ENCODE results near the gene HECTD4. TPM values are rescaled to one million over a fixed set of nuclear protein-coding genes. Genes with fewer than 3 reads are reported as not detected.

The HECTD4 gene
- total RNA-seq, 1 experiment from 2014 or later: 54.5 TPM

DNA sequence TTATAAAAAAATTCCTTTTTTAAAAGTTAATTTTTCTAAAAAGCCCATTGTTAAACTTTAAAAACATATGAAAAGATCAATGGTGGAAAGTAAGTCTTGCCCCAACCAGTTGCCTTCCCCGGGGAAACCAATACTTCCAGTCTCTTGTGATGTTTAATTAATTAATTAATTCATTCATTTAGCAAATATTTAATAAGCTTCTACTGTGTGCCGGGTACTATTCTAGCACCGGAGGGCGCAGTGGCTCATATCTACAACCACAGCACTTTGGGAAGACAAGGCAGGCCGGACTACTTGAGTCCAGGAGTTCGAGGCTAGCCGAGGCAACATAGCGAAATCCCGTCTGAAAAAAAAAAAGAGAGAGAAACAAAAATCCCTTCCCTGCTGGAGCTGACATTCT lies 87.4 kb downstream of the HECTD4 start:
- Mint-ChIP-seq H3K4me3 (ENCODE audit: unreplicated experiment) (no peak overlapping the region), H3K36me3 (ENCODE audit: insufficient read depth, unreplicated experiment) (peaks cover 13% of the 10 kb centered on the region), H3K4me1 (ENCODE audit: low read depth, unreplicated experiment) (no peaks in the 10 kb centered on the region), H3K9me3 (ENCODE audit: unreplicated experiment) (no peaks in the 10 kb centered on the region), H3K27me3 (ENCODE audit: insufficient read depth, unreplicated experiment) (no peaks in the 10 kb centered on the region), H3K27ac (ENCODE audit: unreplicated experiment) (no peak overlapping the region)
- intact Hi-C loops (cut with micrococcal nuclease; ENCODE audit: unreplicated experiment): loop anchor here (10.0 kb wide), 1 partner anchor 90 kb away; the partner anchor contains the start of gene HECTD4
- BruUV-seq (replicated peaks): no TSS peak
- POLR2A ChIA-PET: interaction anchor here (0.9 kb wide), 1 partner anchor 389 kb away, joined by 3 read pairs; no protein-coding TSS in a partner anchor
- DNase-seq: peak in 1 of 2 experiments; percentile 22
- TF ChIP-seq, protein P1, sequence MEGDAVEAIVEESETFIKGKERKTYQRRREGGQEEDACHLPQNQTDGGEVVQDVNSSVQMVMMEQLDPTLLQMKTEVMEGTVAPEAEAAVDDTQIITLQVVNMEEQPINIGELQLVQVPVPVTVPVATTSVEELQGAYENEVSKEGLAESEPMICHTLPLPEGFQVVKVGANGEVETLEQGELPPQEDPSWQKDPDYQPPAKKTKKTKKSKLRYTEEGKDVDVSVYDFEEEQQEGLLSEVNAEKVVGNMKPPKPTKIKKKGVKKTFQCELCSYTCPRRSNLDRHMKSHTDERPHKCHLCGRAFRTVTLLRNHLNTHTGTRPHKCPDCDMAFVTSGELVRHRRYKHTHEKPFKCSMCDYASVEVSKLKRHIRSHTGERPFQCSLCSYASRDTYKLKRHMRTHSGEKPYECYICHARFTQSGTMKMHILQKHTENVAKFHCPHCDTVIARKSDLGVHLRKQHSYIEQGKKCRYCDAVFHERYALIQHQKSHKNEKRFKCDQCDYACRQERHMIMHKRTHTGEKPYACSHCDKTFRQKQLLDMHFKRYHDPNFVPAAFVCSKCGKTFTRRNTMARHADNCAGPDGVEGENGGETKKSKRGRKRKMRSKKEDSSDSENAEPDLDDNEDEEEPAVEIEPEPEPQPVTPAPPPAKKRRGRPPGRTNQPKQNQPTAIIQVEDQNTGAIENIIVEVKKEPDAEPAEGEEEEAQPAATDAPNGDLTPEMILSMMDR (IDR thresholded peaks at IDR 0.05; ENCODE audit: insufficient read depth in 1 of 2, low read depth in 1 of 2, low read length in 1 of 2, severe bottlenecking in 1 of 2, unreplicated experiment in 1 of 2): no peak
- CTCF ChIA-PET: no interaction called here
- Histone ChIP-seq H3K4me1 (no peaks in the 10 kb centered on the region), H3K27me3 (replicated peaks; ENCODE audit: control insufficient read depth, insufficient read depth, low read length) (no peaks in the 10 kb centered on the region), H3K9me3 (0 out of 2 replicates have a peak, but pooled peaks cover 2% of the 10 kb centered on the region), H3K4me3 (ENCODE audit: low read depth, low read length) (no peak overlapping the region), H3K36me3 (ENCODE audit: control insufficient read depth, insufficient read depth, low read length) (no peaks in the 10 kb centered on the region)

DNA sequence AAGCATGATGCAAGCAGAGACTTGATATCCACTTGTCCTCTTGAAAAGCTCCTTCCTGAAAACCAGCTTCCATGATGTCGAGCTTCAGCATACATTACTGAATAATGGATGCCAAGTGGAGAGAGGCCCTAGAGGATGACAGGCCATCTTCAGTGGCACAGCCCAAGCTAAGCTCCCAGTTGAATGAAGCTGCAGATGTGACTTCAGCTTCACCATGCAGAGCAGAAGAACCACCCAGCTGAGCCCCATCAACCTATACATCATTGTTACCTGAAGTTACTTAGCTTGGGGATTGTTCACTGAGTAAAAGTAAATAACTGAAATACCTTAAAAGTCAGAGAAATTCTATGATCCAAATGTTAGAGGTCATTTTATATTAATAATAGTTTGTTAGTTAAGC lies 93.6 kb downstream of the HECTD4 start:
- POLR2A ChIA-PET: no interaction called here
- DNase-seq: no peak
- H3K27me3 ChIP-seq (replicated peaks; ENCODE audit: control insufficient read depth, insufficient read depth, low read length): no peaks in the 10 kb centered on the region
- no peaks in the 10 kb centered on the region for H3K4me1 ChIP-seq
- H3K9me3 Mint-ChIP-seq (ENCODE audit: unreplicated experiment): no peaks in the 10 kb centered on the region
- peaks cover 3% of the 10 kb centered on the region for H3K36me3 ChIP-seq (ENCODE audit: control insufficient read depth, insufficient read depth, low read length)
- no peak overlapping the region for H3K4me3 Mint-ChIP-seq (ENCODE audit: unreplicated experiment)
- TF ChIP-seq, protein P1 (IDR thresholded peaks at IDR 0.05; ENCODE audit: insufficient read depth in 1 of 2, low read depth in 1 of 2, low read length in 1 of 2, severe bottlenecking in 1 of 2, unreplicated experiment in 1 of 2): no peak
- CTCF ChIA-PET: no interaction called here
- no peaks in the 10 kb centered on the region for H3K27me3 Mint-ChIP-seq (ENCODE audit: insufficient read depth, unreplicated experiment)
- peaks cover 21% of the 10 kb centered on the region for H3K36me3 Mint-ChIP-seq (ENCODE audit: insufficient read depth, unreplicated experiment)
- intact Hi-C loops (cut with micrococcal nuclease; ENCODE audit: unreplicated experiment): no loop called here
- H3K4me1 Mint-ChIP-seq (ENCODE audit: low read depth, unreplicated experiment): no peaks in the 10 kb centered on the region
- H3K4me3 ChIP-seq (ENCODE audit: low read depth, low read length): no peak overlapping the region
- BruUV-seq (replicated peaks): no TSS peak
- H3K9me3 ChIP-seq: peaks cover 14% of the 10 kb centered on the region
- H3K27ac Mint-ChIP-seq (ENCODE audit: unreplicated experiment): no peak overlapping the region

DNA sequence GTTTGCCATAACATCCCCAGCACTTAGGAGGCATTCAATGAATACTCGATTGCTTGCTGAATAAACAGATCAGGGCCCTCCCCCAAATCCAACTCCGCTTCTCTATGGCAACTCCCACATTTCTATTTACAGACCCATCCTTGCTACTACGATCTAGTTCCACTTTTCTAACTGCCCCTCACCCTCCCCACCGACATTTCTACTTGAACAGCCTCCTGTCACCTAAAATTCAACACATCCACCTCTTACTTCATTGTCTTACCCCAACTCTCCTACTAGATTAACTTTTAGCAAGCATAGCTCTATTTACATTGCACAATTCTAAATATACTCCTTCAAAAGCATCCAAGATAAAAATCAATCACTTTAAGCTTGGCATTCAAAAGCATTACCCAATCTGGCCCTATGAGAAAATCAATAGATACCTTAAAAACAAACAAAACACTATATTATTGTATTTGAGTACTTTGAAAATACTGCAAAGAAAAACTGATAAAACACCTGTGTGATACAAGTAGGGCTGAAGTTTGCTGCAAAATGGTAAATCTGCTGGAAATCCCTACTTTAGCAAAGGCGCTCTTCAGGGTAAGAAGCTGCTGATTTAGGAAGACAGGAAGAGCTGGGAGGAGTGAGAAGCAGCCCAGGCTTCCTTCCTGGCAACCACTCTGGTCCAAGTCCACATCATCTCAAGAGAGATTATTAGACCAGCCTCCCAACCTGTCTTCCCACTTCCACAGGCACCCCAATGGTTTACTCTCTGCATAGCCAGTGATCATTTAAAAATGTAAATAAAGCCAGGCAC lies 96.4 kb downstream of the HECTD4 start:
- no peaks in the 10 kb centered on the region for H3K27me3 ChIP-seq (replicated peaks; ENCODE audit: control insufficient read depth, insufficient read depth, low read length)
- Mint-ChIP-seq H3K4me3 (ENCODE audit: unreplicated experiment) (no peak overlapping the region), H3K27me3 (ENCODE audit: insufficient read depth, unreplicated experiment) (no peaks in the 10 kb centered on the region), H3K36me3 (ENCODE audit: insufficient read depth, unreplicated experiment) (peaks cover 11% of the 10 kb centered on the region), H3K4me1 (ENCODE audit: low read depth, unreplicated experiment) (no peaks in the 10 kb centered on the region), H3K27ac (ENCODE audit: unreplicated experiment) (no peak overlapping the region), H3K9me3 (ENCODE audit: unreplicated experiment) (no peaks in the 10 kb centered on the region)
- TF ChIP-seq, protein P1 (IDR thresholded peaks at IDR 0.05; ENCODE audit: insufficient read depth in 1 of 2, low read depth in 1 of 2, low read length in 1 of 2, severe bottlenecking in 1 of 2, unreplicated experiment in 1 of 2): no peak
- intact Hi-C loops (cut with micrococcal nuclease; ENCODE audit: unreplicated experiment): no loop called here
- H3K4me3 ChIP-seq (ENCODE audit: low read depth, low read length): no peak overlapping the region
- peaks cover 3% of the 10 kb centered on the region for H3K36me3 ChIP-seq (ENCODE audit: control insufficient read depth, insufficient read depth, low read length)
- H3K4me1 ChIP-seq: no peaks in the 10 kb centered on the region
- CTCF ChIA-PET: no interaction called here
- BruUV-seq (replicated peaks): no TSS peak
- peak in 1 of 2 experiments; percentile 52 for DNase-seq
- peaks cover 12% of the 10 kb centered on the region for H3K9me3 ChIP-seq
- POLR2A ChIA-PET: no interaction called here

All from Caco-2 (cell line).